ENCODE results near the gene CDKL4. TPM values are rescaled to one million over a fixed set of nuclear protein-coding genes. Genes with fewer than 3 reads are reported as not detected.
"Not testable (repeated sequence)": the region's sequence is repeated elsewhere in the genome, so short reads cannot be mapped to it uniquely, and the experiment has no call there.

The CDKL4 gene
- polyA plus RNA-seq, 1 donor = 0.32 TPM

GRCh38 chr2:39141334-39142271 lies 102.2 kb downstream of the CDKL4 start:
- no peak for DNase-seq

DNA sequence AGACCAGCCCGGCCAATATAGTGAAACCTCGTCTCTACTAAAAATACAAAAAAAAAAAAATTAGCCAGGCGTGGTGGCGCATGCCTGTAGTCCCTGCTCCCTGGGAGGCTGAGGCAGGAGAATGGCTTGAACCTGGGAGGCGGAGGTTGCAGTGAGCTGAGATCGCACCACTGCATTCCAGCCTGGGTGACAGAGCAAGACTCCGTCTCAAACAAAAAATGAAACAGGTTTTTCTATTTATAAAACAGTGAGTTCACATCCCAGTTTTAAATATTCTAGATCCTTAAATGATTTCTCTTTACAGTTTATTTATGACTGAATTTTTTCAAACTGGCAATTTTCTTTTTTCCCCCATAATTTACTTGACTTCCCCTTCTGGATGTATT lies 102.8 kb downstream of the CDKL4 start:
- DNase-seq = not testable (repeated sequence)

- no peak for DNase-seq
Measured at GRCh38 chr2:39140322-39140847, 103.4 kb downstream of the CDKL4 start.

GRCh38 chr2:39139511-39140237 lies 104.1 kb downstream of the CDKL4 start:
- no peak for DNase-seq

- no peak for DNase-seq
Measured at GRCh38 chr2:39138837-39139211, 104.9 kb downstream of the CDKL4 start.

- not testable (repeated sequence) for DNase-seq
Measured at GRCh38 chr2:39138187-39138836, 105.5 kb downstream of the CDKL4 start.

DNA sequence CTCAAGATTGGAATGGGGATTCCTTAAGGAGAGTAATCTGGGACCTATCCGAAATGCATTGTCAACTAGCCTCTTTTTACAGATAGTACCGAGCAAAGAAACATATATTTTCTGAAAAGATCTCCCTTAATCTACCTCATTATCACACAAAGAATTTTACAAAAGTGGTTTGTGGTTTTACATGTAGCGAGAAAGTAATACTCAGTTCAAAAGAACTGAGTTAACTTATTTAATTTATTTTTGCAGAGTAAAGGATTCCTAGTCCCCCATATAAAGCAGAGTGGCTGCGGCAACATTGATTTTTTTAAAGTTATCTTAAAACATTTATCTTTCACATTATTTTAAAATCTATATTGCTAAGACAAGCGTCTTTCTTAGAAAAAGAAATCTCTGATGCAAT lies 107.0 kb downstream of the CDKL4 start:
- DNase-seq = no peak

DNA sequence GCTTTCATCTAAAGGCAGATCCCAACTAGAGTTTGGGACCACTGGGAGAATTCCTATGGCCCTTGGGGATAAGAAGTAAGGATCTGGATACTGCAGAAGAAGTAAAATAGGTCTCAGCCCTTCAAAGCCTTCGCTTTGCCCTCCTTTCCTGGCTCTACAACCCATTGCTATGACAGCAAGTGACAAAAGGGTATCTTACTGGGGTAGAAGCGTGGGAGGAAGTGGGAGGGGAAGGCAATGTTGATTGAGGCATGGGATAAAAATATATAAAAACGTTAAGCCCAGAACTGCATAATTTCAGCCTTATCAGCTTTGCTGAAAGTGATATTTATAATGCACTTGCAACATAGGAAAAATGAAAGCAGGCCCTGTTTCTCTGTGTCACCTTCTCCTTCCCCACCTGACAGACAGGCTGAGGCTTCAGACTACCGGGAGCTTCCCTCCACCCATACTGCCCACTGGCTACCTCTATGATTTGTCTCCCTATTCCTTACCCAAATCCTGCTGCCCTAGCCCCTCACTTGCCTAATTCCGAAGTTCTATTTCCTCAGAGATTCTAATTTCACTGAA lies 108.0 kb downstream of the CDKL4 start:
- DNase-seq = no peak

DNA sequence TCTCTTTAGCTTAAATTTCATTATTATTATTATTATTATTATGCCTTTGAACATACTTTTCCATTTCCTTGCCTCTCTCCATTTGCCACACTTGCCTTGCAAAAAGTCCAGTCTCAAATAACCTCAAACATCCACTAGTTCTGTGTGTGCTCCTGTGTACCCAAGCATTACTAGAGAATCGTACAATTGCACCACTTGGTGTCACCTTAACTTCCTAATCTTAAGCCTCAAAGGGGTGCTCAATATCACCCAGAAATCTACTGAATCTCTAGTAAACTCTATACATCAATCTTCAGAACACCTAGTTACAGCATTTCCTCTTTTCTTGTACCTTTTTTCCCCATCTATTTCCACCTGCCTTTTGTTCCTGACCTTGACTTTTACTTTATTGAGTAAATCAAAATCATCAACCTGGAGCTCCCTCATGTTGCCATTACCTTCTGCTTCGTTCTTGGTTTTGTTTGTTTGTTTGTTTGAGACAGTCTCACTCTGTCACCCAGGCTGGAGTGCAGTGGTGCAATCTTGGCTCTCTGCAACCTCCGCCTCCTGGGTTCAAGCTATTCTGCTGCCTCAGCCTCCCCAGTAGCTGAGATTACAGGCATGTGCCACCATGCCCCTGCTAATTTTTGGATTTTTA lies 110.4 kb downstream of the CDKL4 start:
- no peak for DNase-seq

GRCh38 chr2:39128919-39129391 lies 114.8 kb downstream of the CDKL4 start:
- DNase-seq = no peak

DNA sequence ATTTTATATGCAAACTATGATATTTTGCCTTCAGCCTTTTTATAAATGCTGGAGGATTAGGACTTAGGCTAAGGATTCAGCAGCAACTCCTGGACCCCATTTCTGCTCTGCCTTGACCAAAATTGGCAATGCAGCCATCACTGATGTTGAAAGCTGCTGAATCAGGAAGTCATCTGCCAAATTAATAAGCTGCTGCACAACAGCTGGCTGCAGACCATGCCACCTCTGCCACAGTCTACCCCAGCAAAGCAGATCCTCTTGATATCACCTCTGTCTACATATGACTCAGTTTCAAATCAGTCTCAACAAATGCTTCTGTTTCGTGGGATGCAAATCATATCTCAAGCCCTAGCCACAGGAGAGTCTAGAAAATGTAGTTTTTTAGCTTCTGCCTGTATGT lies 115.8 kb downstream of the CDKL4 start:
- DNase-seq = no peak

Other genes starting within 250 kb of the CDKL4 start
- 29.8 TPM for gene SOS1, start 122.9 kb downstream of the CDKL4 start, polyA plus RNA-seq (ENCODE audit: insufficient read length)
- 36.9 TPM for gene MAP4K3, start 193.3 kb upstream of the CDKL4 start, polyA plus RNA-seq (ENCODE audit: insufficient read length)